Measurements from ENCODE around the gene NPY.

NPY gene

GRCh38 chr7:24298696-24299095 lies 14.7 kb downstream of the NPY start:
- Histone ChIP-seq H4K20me1 (ENCODE audit: low read depth, low read length) (no peaks in the 10 kb centered on the region), H3K9ac (ENCODE audit: low read length) (no peak overlapping the region), H3K79me2 (ENCODE audit: insufficient read depth, low read length) (no peaks in the 10 kb centered on the region), H3K27ac (ENCODE audit: low read depth, low read length) (no peak overlapping the region), H3F3A (ENCODE audit: insufficient read depth) (no peaks in the 10 kb centered on the region), H3K36me3 (ENCODE audit: low read length) (no peaks in the 10 kb centered on the region), H3K27me3 (ENCODE audit: low read length) (no peaks in the 10 kb centered on the region; the same call in 1 of the 2 replicates), H2AFZ (ENCODE audit: low read depth, low read length, severe bottlenecking) (no peak overlapping the region), H3K4me2 (ENCODE audit: low read depth, low read length, poor library complexity, severe bottlenecking) (no peak overlapping the region), H3K9me2 (replicated peaks; ENCODE audit: insufficient read depth, low read length) (no peaks in the 10 kb centered on the region), H3K9me3 (ENCODE audit: insufficient read depth, low read length) (no peaks in the 10 kb centered on the region), H3K4me3 (ENCODE audit: insufficient read depth, low read length, poor library complexity, severe bottlenecking) (no peak overlapping the region)
- TF ChIP-seq EZH2phosphoT487 (conservative IDR thresholded peaks at IDR 0.05; ENCODE audit: low read length): no peak
- TF ChIP-seq CTCF (IDR thresholded peaks at IDR 0.05; ENCODE audit: insufficient read depth, low read length, poor library complexity, severe bottlenecking): no peak

- Histone ChIP-seq H3K79me2 (ENCODE audit: insufficient read depth, low read length) (no peaks in the 10 kb centered on the region), H3K4me3 (ENCODE audit: insufficient read depth, low read length, poor library complexity, severe bottlenecking) (no peak overlapping the region), H3K36me3 (ENCODE audit: low read length) (no peaks in the 10 kb centered on the region), H3K9me2 (replicated peaks; ENCODE audit: insufficient read depth, low read length) (no peaks in the 10 kb centered on the region), H3K9me3 (ENCODE audit: insufficient read depth, low read length) (no peaks in the 10 kb centered on the region), H3F3A (ENCODE audit: insufficient read depth) (no peaks in the 10 kb centered on the region), H3K27ac (ENCODE audit: low read depth, low read length) (no peak overlapping the region), H4K20me1 (ENCODE audit: low read depth, low read length) (no peaks in the 10 kb centered on the region), H3K4me2 (ENCODE audit: low read depth, low read length, poor library complexity, severe bottlenecking) (no peak overlapping the region), H3K27me3 (ENCODE audit: low read length) (no peaks in the 10 kb centered on the region; the same call in 1 of the 2 replicates), H2AFZ (ENCODE audit: low read depth, low read length, severe bottlenecking) (no peak overlapping the region), H3K9ac (ENCODE audit: low read length) (no peak overlapping the region)
- no peak for TF ChIP-seq EZH2phosphoT487 (conservative IDR thresholded peaks at IDR 0.05; ENCODE audit: low read length)
- TF ChIP-seq CTCF (IDR thresholded peaks at IDR 0.05; ENCODE audit: insufficient read depth, low read length, poor library complexity, severe bottlenecking): no peak
Measured at GRCh38 chr7:24299192-24299591, 15.2 kb downstream of the NPY start.

GRCh38 chr7:24301703-24302102 lies 17.7 kb downstream of the NPY start:
- Histone ChIP-seq H3K79me2 (ENCODE audit: insufficient read depth, low read length) (no peaks in the 10 kb centered on the region), H3K9me3 (ENCODE audit: insufficient read depth, low read length) (no peaks in the 10 kb centered on the region), H3F3A (ENCODE audit: insufficient read depth) (no peaks in the 10 kb centered on the region), H3K4me3 (ENCODE audit: insufficient read depth, low read length, poor library complexity, severe bottlenecking) (no peak overlapping the region), H4K20me1 (ENCODE audit: low read depth, low read length) (no peaks in the 10 kb centered on the region), H3K27ac (ENCODE audit: low read depth, low read length) (no peak overlapping the region), H2AFZ (ENCODE audit: low read depth, low read length, severe bottlenecking) (no peak overlapping the region), H3K27me3 (ENCODE audit: low read length) (no peaks in the 10 kb centered on the region; the same call in 1 of the 2 replicates), H3K36me3 (ENCODE audit: low read length) (no peaks in the 10 kb centered on the region), H3K9ac (ENCODE audit: low read length) (no peak overlapping the region), H3K4me2 (ENCODE audit: low read depth, low read length, poor library complexity, severe bottlenecking) (no peak overlapping the region), H3K9me2 (replicated peaks; ENCODE audit: insufficient read depth, low read length) (no peaks in the 10 kb centered on the region)
- TF ChIP-seq CTCF (IDR thresholded peaks at IDR 0.05; ENCODE audit: insufficient read depth, low read length, poor library complexity, severe bottlenecking) (no peak), EZH2phosphoT487 (conservative IDR thresholded peaks at IDR 0.05; ENCODE audit: low read length) (no peak)

All from SU-DHL-6 (cell line).